ENCODE measurements around the gene RXRA.

The RXRA gene

GRCh38 chr9:134404376-134405358 lies 78.4 kb downstream of the RXRA start:
- H3K36me3 ChIP-seq (ENCODE audit: insufficient read depth, low read length), result no peaks in the 10 kb centered on the region
- H3K4me1 ChIP-seq (ENCODE audit: insufficient read depth, low read length), result peaks cover 20% of the 10 kb centered on the region
- no peaks in the 10 kb centered on the region for H3K27me3 ChIP-seq (ENCODE audit: insufficient read depth, low read length)
- H2AFZ ChIP-seq (ENCODE audit: low read depth, low read length), result no peak overlapping the region
- H3K9me3 ChIP-seq (ENCODE audit: low read length), result no peaks in the 10 kb centered on the region
- no peak overlapping the region for H3K4me3 ChIP-seq (ENCODE audit: low read length)

GRCh38 chr9:134405527-134405926 lies 79.3 kb downstream of the RXRA start:
- Histone ChIP-seq H3K4me1 (ENCODE audit: insufficient read depth, low read length) (peaks cover 20% of the 10 kb centered on the region), H3K27me3 (ENCODE audit: insufficient read depth, low read length) (no peaks in the 10 kb centered on the region), H3K36me3 (ENCODE audit: insufficient read depth, low read length) (no peaks in the 10 kb centered on the region), H2AFZ (ENCODE audit: low read depth, low read length) (no peak overlapping the region), H3K9me3 (ENCODE audit: low read length) (no peaks in the 10 kb centered on the region), H3K4me3 (ENCODE audit: low read length) (no peak overlapping the region)

GRCh38 chr9:134406366-134407120 lies 80.3 kb downstream of the RXRA start:
- Histone ChIP-seq H2AFZ (ENCODE audit: low read depth, low read length) (no peak overlapping the region), H3K4me1 (ENCODE audit: insufficient read depth, low read length) (peaks cover 20% of the 10 kb centered on the region), H3K27me3 (ENCODE audit: insufficient read depth, low read length) (no peaks in the 10 kb centered on the region), H3K4me3 (ENCODE audit: low read length) (no peak overlapping the region), H3K9me3 (ENCODE audit: low read length) (no peaks in the 10 kb centered on the region), H3K36me3 (ENCODE audit: insufficient read depth, low read length) (no peaks in the 10 kb centered on the region)

- Histone ChIP-seq H3K4me1 (ENCODE audit: insufficient read depth, low read length) (peaks cover 20% of the 10 kb centered on the region), H3K4me3 (ENCODE audit: low read length) (no peak overlapping the region)
Measured at GRCh38 chr9:134407121-134407779, 81.0 kb downstream of the RXRA start.

GRCh38 chr9:134408389-134408788 lies 82.1 kb downstream of the RXRA start:
- Histone ChIP-seq H3K27me3 (ENCODE audit: insufficient read depth, low read length) (no peaks in the 10 kb centered on the region), H3K4me1 (ENCODE audit: insufficient read depth, low read length) (peaks cover 20% of the 10 kb centered on the region), H2AFZ (ENCODE audit: low read depth, low read length) (no peak overlapping the region), H3K4me3 (ENCODE audit: low read length) (no peak overlapping the region), H3K36me3 (ENCODE audit: insufficient read depth, low read length) (no peaks in the 10 kb centered on the region), H3K9me3 (ENCODE audit: low read length) (no peaks in the 10 kb centered on the region)

More at GRCh38 chr9:134407121-134407779, 81.0 kb downstream of the RXRA start:
- Histone ChIP-seq H3K36me3 (ENCODE audit: insufficient read depth, low read length) (no peaks in the 10 kb centered on the region), H2AFZ (ENCODE audit: low read depth, low read length) (no peak overlapping the region), H3K9me3 (ENCODE audit: low read length) (no peaks in the 10 kb centered on the region), H3K27me3 (ENCODE audit: insufficient read depth, low read length) (no peaks in the 10 kb centered on the region)

- H2AFZ ChIP-seq (ENCODE audit: low read depth, low read length), result no peak overlapping the region
- H3K27me3 ChIP-seq (ENCODE audit: insufficient read depth, low read length), result no peaks in the 10 kb centered on the region
- H3K9me3 ChIP-seq (ENCODE audit: low read length), result no peaks in the 10 kb centered on the region
- H3K36me3 ChIP-seq (ENCODE audit: insufficient read depth, low read length), result no peaks in the 10 kb centered on the region
- H3K4me1 ChIP-seq (ENCODE audit: insufficient read depth, low read length), result peaks cover 20% of the 10 kb centered on the region
- H3K4me3 ChIP-seq (ENCODE audit: low read length), result no peak overlapping the region
Measured at GRCh38 chr9:134408939-134409737, 82.9 kb downstream of the RXRA start.

- Histone ChIP-seq H3K27me3 (ENCODE audit: insufficient read depth, low read length) (no peaks in the 10 kb centered on the region), H3K4me3 (ENCODE audit: low read length) (no peak overlapping the region), H3K9me3 (ENCODE audit: low read length) (no peaks in the 10 kb centered on the region), H3K36me3 (ENCODE audit: insufficient read depth, low read length) (no peaks in the 10 kb centered on the region), H2AFZ (ENCODE audit: low read depth, low read length) (no peak overlapping the region), H3K4me1 (ENCODE audit: insufficient read depth, low read length) (peaks cover 20% of the 10 kb centered on the region)
Measured at GRCh38 chr9:134410071-134410834, 84.0 kb downstream of the RXRA start.

- no peak overlapping the region for H2AFZ ChIP-seq (ENCODE audit: low read depth, low read length)
- no peaks in the 10 kb centered on the region for H3K36me3 ChIP-seq (ENCODE audit: insufficient read depth, low read length)
- no peak overlapping the region for H3K4me3 ChIP-seq (ENCODE audit: low read length)
- no peaks in the 10 kb centered on the region for H3K9me3 ChIP-seq (ENCODE audit: low read length)
- no peaks in the 10 kb centered on the region for H3K27me3 ChIP-seq (ENCODE audit: insufficient read depth, low read length)
- H3K4me1 ChIP-seq (ENCODE audit: insufficient read depth, low read length), result peaks cover 20% of the 10 kb centered on the region
Measured at GRCh38 chr9:134410835-134411217, 84.6 kb downstream of the RXRA start.

- H3K36me3 ChIP-seq (ENCODE audit: insufficient read depth, low read length), result no peaks in the 10 kb centered on the region
- peaks cover 13% of the 10 kb centered on the region for H3K4me1 ChIP-seq (ENCODE audit: insufficient read depth, low read length)
- H2AFZ ChIP-seq (ENCODE audit: low read depth, low read length), result no peak overlapping the region
- no peak overlapping the region for H3K4me3 ChIP-seq (ENCODE audit: low read length)
- no peaks in the 10 kb centered on the region for H3K27me3 ChIP-seq (ENCODE audit: insufficient read depth, low read length)
- no peaks in the 10 kb centered on the region for H3K9me3 ChIP-seq (ENCODE audit: low read length)
Measured at GRCh38 chr9:134411440-134412297, 85.4 kb downstream of the RXRA start.

GRCh38 chr9:134412298-134412711 lies 86.0 kb downstream of the RXRA start:
- Histone ChIP-seq H3K9me3 (ENCODE audit: low read length) (no peaks in the 10 kb centered on the region), H2AFZ (ENCODE audit: low read depth, low read length) (no peak overlapping the region), H3K27me3 (ENCODE audit: insufficient read depth, low read length) (no peaks in the 10 kb centered on the region), H3K4me1 (ENCODE audit: insufficient read depth, low read length) (peaks cover 8% of the 10 kb centered on the region), H3K4me3 (ENCODE audit: low read length) (no peak overlapping the region), H3K36me3 (ENCODE audit: insufficient read depth, low read length) (no peaks in the 10 kb centered on the region)

- H2AFZ ChIP-seq (ENCODE audit: low read depth, low read length), result no peak overlapping the region
- no peak overlapping the region for H3K4me3 ChIP-seq (ENCODE audit: low read length)
- no peaks in the 10 kb centered on the region for H3K27me3 ChIP-seq (ENCODE audit: insufficient read depth, low read length)
- no peaks in the 10 kb centered on the region for H3K9me3 ChIP-seq (ENCODE audit: low read length)
- H3K4me1 ChIP-seq (ENCODE audit: insufficient read depth, low read length), result no peaks in the 10 kb centered on the region
- H3K36me3 ChIP-seq (ENCODE audit: insufficient read depth, low read length), result no peaks in the 10 kb centered on the region
Measured at GRCh38 chr9:134413112-134413715, 87.0 kb downstream of the RXRA start.
